GM19035 (cell line): Measurements from ENCODE around the gene HSPB7.
"Not testable (repeated sequence)": the region's sequence is repeated elsewhere in the genome, so short reads cannot be mapped to it uniquely, and the experiment has no call there.

Experiments
- ATAC-seq: cut with Tn5 transposase; IDR thresholded peaks from one replicate; pipeline ENCODE4 v1.9.1; 2021; ENCODE audit not compliant: unreplicated experiment

The HSPB7 gene

GRCh38 chr1:16009030-16009460, 8.8 kb downstream of the HSPB7 start:
- ATAC-seq, result no peak

DNA sequence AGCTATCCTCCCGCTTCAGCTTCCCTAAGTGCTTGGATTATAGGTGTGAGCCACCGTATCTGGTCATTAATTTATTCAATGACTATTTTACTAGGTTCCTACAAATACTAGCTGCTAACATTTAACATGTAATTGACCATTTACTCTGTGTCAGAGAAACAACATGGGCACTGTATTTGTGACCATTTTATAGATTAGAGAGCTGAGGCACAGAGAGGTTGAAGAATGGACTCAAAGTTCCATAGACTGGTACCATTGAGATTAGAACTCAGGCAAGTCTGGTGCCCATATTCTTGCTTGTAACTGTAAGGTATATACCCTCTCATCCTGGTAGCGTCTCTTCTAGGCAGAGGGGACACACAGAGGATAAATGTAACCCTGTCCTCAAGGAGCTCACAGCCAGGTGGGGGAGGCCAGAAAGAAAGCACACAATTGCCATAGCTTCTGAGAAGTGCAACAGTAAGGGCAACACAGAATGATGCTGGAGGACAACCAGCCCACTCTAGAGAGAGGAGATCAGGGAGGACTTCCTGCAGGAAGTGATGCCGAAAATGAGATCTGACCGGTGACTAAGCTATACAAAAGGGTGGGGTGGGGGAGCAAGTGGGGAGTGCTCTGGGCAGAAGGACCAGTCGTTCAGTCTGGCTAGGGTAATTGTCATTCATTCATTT, 10.0 kb downstream of the HSPB7 start:
- no peak for ATAC-seq

DNA sequence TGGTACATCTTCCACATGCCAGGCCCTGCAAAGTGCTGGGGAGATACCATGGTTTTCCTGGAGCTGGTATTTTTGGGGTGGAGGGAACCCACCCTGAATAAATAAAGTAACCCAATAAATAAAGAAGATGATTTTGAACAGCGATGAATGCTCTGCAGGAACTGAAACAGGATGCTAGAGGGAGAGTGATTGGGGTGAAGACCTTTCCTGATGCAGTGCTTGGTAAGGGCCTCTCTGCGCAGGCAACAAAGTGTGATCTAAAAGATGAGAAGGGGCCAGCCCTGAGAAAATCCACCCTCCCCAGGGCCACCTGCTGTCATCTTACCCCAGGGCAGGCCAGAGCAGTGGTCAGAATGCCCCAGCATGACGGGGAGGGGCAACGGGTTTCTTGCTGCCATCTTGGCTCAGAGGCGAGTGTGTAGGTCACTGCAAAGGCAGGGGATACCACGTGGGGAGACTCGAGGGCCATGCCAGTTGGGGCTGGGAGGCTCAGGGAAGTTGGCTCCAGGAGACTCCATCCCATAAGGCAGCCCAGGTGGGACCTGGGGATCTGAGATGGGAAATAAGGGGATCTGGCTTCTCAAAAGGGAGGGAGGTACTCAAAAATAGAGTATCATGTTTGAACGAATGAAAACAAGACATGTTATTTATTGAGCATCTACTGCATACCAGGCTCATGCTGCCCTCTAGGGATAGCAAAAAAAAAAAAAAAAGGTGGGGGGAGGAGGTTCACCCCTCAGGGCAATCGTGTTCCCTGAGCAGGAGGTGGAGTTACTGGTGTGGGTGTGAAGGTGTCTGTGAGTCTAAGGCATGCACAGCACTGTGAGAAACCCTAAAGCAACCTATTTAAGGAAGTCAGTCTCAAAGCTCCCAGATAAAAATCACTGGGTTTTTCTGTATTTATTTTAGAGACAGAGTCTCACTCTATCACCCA, 11.0 kb downstream of the HSPB7 start:
- ATAC-seq, result no peak

DNA sequence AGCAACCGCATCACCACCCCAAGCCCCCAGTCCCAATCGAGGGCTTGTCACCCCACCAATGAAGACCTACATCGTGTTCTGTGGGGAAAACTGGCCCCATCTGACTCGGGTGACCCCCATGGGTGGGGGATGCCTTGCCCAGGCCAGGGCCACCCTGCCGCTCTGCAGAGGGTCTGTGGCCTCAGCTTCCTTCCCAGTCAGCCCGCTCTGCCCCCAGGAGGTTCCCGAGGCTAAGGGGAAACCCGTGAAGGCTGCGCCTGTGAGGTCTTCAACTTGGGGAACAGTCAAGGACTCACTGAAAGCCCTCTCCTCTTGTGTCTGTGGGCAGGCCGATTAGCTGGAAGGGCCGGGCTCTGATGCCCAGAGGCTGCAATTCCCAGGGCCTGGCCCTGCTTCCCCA, 11.8 kb downstream of the HSPB7 start:
- no peak for ATAC-seq

DNA sequence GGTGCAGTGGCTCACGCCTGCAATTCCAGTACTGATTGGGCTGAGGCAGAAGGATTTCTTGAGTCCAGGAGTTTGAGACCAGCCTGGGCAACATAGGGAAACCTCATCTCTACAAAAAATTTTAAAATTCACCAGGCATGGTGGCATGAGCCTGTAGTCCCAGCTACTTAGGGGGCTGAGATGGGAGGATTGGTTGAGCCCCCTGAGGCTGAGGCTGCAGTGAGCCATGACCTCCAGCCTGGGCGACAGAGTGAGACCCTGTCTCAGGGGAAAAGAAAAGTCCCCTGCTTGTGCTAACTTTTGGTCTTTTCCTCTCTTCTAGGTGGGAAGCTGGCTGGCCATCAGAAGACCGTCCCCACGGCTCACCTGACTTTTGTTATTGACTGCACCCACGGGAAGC, 12.2 kb downstream of the HSPB7 start:
- no peak for ATAC-seq

DNA sequence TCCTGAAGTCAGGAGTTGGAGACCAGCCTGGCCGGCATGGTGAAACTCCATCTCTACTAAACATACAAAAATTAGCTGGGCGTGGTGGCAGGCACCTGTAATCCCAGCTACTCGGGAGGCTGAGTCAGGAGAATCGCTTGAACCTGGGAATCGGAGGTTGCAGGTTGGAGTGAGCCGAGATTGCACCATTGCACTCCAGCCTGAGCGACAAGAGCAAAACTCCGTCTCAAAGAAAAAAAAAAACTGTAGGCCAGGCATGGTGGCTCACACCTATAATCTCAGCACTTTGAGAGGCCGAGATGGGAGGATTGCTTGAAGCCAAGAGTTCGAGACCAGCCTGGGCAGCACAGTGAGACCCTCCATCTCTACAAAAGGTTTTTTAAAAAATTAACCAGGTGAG, 16.6 kb downstream of the HSPB7 start:
- ATAC-seq, result not testable (repeated sequence)

DNA sequence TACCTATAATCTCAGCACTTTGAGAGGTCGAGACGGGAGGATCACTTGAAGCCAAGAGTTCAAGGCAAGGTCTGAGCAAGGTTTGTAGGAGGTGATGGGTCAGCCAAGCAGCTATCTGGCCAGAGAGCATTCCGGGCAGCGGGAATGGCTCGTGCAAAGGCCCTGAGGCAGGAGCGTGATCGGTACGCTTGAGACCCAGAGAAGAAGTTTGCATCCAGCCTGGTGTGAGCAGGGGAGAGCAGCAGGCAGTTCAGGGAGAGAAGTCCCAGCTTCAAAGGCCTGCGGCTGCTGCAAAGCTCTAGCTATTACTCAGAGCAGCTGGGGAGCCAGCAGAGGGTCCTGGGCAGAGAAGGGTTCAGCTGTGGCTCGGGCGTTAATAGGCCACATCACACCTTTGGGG, 18.9 kb downstream of the HSPB7 start:
- ATAC-seq, result no peak

GRCh38 chr1:15997637-15998280, 20.1 kb downstream of the HSPB7 start:
- ATAC-seq, result no peak

DNA sequence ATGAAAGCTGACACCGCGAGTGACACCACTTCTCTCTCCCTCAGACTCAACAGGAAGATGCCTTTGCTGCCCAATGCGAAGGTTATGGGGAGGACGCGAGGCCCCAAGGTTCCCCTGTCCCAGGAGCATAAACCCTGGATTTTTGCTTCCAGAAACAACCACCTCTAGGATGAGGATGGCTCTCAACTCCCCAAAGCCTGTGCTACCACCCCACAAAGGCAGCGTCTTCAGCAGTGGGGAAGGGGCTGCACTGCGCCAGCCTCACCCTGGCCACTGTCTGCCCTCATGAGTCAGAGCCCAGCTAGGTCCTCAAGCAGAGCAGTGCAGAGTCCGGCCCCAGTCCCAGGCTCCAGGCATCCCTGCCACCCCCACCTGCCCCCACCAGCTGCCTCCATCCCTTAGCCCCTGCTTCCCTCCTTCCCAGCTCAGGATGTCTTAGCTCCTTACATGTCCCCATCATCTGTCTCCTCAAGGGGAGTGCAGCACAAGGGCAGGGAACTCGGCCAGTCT, 20.7 kb downstream of the HSPB7 start:
- no peak for ATAC-seq

DNA sequence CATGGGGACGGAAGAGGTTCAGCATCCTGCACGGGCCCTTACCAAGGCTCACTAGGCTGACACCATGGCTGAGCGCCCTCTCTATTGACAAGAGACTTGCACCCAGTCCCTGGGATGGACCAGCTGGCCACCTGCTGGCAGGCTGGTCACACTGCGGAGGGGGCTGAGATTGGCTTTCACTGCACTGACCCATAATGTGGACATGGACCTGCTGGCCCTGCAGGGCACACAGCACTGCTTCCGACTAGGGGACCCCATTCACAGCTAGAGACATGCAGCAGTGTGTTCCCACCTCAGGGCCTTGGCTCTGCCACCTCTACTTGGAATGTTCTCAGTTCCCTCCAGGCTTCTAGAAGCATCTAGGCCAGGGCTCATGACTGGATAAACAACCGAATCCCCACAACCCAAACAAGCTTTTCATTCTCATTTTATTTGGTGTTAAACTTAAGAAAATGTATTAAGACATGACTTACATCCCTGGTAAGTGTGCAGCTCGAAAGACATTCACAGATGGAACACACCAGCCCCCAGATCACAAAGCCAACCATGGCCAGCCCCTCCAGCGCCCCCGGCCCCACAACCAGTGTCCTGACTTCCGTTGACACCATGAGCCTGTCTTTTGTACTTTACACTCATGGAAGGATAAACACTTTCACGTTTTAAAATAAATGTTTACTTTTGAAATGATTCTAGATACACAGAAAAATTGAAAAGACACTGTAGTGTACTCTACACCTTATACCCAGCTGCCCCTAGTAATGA, 23.1 kb downstream of the HSPB7 start:
- no peak for ATAC-seq

DNA sequence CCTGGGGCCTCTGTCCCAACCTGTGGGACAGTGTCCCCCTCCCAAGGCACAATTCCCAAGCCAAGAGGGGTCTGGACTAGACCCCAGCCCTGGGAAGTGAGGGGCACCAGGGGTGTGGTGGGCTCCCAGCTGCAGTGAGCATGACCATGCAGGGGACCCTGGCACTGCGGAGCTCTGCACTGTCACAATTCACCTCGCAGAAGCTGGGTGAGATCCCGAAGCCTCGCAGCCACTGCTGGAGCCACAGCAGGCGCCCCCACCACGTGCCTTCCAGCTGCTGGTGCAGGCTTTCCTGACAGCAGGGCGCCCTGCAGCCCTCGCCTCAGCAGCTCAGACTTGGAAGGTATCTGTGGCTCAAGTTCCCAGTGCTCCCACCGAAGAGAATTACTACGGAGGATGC, 23.8 kb downstream of the HSPB7 start:
- no peak for ATAC-seq

GRCh38 chr1:15993666-15994065, 24.2 kb downstream of the HSPB7 start:
- no peak for ATAC-seq

DNA sequence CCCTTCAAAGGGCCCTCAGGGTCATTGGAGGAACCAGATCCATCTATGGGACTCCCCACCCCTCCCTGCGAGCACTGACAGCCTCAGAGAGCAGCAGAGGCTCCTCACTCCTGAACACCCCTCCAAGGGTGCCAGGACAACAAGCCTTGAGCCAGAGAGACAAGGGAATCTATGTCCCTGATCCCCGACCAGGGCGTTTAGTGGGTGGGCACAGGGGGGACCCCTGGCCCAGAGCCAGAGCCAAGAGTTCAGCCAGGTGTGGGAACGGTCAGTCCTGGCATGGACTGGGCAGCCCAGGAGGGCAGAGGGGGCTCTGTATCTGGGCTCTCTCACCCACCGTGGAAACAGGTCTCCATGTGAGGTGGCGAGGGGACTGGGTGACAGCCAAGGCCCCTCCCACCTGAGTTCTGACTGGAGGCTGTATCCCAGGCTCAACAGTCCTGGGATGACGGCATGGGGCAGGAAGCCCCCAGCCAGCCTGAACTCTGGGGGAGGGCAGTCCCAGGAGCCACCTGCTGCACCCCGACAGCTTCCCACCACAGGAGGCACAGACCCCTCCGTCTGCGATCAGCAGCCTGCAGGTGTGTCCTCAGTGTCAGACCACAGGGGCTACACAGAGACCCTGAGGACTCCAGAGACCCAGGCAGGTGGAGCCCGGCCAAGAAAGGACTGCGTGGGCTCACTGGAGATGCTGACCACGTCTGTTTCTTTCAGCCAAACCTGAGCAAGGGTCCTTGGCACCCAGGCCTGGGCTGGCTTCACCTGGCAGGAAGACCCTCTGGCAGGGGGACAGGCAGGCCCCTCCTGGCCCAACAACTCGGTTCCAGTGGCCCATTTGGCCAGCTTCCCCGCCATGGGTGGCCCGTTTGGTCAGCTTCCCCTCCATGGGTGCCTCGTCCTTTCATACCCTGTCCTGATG, 25.0 kb downstream of the HSPB7 start:
- ATAC-seq, result no peak

DNA sequence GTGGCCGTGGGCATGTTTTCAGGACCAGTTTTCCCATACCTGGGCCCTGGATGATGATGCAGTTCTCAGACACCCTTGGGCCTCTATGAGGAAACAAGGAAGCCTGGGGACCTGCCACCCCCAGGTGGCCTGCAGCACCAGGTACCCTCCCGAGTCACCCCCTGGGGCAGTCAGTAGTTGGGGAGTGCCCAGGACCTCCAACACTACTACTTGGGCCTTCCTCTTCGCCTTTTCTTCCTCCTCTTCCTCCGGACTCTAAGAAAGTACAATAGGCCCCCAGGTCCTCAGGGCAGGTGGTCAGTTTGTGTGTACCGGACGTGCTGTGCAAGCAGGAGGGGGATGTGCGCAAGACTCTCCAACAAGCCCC, 25.7 kb downstream of the HSPB7 start:
- no peak for ATAC-seq

- no peak for ATAC-seq
Measured at GRCh38 chr1:15991427-15992186, 26.2 kb downstream of the HSPB7 start.

DNA sequence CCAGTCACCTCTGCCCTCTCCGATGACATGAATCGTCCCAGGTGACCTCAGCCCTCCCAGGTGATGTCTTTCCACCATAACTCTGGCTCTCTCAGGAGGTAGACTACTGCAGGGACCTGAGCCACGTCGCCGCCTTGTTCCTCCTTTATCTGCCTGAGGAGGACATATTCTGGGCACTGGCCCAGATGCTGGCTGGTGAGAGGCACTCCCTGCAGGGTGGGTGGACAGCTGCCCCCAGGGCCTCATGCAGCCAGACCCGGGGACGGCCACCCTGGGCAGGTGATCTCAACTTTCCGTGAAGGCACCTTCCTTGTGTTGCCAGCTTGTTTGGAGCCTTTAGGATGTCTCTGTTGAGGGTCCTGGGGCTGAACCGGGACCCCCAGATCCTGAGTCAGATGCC, 28.1 kb downstream of the HSPB7 start:
- ATAC-seq, result no peak

DNA sequence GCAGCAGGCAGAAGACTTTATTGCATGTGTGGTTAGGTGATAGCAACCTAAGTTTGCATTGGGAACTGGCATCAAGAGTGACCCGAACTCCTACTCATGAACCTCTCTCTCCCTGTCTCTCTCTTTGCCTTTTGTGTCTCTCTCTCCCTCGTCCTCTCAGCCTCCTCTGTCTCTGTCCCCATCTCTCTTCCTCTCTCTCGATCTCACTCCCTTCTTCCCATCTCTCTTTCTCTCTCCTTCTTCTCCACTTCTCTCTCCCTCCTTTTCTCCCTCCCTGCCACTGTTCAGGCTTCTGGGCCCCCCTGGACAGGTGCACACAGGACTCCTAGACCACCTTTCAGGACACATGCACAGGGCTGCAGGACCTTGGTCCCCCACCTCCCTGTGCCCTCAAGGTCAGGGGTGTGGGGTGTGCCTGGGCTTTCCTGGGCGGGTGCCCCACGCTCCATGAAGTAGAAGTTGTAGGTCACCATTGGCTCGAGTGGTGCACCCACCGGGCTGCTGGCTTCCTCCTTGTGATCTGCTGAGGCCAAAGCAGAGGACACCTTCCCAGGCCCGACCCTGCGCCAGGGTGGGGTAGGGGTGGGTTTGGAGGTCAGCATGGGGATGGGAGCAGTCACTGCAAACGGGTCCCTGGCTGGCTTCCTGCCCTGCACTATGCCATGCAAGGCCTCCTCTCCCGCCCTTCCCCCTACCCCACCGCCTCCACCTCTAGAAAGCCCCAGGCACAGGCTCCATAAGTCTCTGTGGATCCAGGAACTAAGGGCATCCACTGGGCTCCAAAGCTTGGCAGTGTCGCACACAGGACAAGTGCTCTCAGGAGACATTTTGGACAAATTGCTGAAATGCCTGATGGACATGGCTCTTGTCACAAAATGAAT, 28.7 kb downstream of the HSPB7 start:
- no peak for ATAC-seq

- no peak for ATAC-seq
Measured at GRCh38 chr1:15985611-15986297, 32.1 kb downstream of the HSPB7 start.
